Fibroblast of upper back skin (primary cell): ENCODE data around the gene RTL10.
A peak's percentile ranks its signal among the peaks of the same experiment; 100 is the strongest.

Experiments used
- DNase-seq: peaks from one replicate; pipeline ENCODE4 v3.0.0-alpha.2; 2013

The RTL10 gene

DNA sequence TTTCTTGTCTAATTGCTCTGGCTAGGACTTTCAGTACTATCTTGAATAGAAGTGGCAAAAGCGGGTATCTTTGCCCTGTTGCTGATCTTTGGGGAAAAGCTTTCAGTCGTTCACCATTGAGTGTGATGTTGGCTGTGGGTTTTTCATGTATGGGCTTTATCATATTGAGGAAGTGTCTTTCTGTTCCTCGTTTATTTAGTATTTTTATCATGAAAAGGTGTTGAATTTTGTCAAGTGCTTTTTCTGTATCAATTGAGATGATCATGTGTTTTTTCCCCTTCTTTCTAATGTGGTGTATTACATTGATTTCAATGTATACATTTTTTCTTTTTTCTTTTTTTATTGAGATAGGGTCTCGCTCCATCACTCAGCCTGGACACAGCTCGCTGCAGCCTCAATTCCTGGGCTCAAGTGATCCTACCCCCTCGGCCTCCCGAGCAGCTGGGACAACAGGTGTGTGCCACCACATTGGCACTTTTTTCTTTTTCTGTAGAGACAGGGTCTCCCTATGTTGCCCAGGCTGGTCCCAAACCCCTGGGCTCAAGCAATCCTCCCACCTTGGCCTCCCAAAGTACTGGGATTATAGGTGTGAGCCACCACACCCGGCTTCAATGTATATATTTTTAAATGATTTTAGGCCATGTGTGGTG lies 5.3 kb upstream of the RTL10 start:
- no peak for DNase-seq

DNA sequence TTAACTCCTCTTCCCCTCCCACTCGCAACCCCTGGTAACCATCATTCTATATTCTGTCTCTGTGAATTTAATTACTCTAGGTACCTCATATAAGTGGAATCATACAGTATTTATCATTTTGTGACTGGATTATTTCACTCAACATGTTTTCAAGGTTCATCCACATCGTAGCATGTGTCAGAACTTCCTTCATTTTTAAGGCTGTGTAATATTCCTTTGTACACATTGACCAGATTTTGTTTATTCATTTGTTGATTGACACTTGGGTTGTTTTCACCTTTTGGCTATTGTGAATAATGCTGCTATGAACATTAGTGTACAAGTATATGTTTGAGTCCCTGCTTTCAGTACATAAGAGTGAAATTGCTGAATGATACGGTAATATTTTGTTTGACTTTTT lies 2.7 kb upstream of the RTL10 start:
- no peak for DNase-seq

DNA sequence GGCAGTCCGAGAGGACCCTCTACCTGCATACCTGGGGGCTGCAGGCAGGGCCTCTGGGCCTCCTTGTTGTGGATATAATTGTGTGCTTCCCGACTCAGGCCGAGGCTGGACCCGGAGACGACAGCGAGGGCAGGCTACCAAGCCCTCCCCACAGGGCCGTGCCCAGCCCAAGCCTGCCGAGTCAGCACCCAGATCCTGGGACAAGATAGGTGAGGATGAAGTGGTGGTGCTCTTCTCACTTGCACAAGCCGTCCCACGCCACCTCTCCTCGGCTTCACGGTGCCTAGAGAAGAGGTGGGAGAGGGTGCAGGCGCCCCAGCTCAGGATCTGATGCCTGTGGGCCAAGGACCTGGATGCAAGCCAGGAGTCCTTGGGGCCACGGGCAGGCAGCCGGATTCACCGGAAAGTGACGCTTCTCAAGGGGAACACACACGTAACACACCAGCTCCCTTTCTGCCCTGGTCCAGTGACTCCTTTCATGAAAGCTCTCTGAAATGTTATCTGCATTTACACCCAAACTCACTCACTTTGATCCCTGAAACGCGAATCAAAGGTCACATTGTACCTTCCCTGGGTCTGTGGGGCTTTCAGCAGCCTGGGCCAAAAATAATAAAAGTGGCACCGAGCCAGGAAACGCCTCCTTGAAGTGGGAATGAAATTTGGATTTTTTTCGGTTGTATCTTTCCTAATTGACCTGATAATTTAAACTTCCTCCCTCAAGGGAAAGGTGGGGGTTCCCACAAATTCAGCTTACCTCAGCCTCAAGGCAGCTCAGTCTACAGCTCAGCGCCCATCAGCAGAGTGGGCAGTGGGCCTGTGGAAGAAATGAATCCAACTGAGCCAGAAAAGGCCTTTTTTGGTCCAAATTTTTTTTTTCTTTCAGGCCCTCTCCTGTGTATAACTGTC lies 1.1 kb upstream of the RTL10 start:
- DNase-seq = peak; percentile 36

DNA sequence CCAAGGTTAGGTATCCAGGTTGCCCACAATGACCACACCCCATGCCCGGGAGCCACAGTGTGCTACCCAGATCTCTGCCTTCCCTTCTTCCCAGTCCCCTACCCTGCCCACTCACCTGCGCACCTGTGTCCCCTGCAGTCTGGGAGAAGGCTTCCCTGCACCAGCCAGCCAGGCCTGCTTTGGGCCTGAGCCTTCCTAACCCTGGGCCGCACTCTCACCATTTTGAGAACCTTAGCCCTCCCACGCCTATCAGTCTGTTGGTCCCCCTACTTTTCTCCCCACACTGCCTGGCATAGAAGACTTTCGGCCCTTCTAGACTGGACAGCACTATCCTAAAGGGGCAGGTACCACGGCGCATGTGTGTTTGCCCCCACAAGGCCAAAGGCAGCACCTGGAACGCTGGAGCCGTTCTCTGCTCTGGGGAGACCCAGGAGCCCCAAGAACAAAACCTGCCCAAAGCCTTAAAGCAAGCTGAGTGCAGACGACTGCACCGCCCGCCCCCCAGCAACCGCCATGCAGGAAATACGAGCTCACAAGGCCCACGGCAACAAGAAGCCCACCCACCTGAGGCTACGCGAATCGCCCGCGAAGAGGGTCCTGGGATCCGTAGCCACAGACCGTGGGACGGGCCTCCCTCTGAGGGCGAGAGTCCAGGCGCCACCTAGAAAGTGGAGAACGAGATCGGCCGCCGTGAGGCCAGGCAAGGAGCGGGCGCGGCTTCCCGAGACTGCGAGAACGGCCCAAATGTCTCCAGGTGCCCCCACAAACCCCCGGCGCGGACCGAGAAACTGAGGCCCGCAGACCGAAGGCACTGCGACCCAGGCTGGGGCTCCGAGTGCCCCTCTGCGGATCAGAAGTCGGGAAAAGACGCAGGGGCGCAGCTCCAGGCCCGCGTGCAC lies 546 bp downstream of the RTL10 start:
- no peak for DNase-seq

DNA sequence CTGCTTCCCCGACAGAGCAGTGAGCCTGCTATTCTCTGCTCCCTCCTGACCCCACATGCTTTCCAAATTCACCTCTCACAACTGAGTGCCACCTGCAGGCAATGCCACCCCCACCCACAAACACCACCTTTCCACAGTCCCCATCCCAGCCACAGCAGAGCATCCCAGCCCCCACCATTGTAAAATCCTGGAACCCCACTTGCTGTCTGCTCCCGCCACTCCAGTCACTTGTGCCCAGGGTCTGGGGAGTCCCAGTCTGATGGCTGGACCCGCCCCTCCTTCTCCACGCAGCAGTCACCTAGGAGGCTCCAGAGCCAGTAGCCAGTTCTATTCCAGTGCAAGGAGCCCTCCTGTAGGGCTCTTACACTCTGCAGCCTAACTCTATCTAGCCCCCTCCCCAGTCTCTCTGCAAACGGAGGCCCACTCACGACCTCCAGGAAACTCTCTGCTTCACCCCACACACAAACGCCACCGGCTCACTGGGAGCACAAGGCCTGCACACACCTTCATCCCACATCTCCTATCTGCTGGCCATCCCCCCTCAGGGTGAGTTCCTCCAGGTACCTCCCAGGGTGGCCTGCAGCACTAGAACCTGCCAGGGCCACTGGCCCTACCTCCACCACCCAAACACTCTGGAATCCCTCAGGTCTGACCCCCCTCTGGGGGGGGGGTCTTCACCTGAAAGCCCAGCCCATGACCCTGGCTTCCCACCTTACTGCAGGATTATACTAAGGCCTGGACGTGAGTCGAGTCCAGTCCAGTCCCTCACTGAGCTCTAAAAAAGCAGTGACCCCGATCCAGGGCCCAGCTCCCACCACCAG lies 1.4 kb downstream of the RTL10 start:
- DNase-seq = no peak

GRCh38 chr22:19852177-19852781 lies 2.4 kb downstream of the RTL10 start:
- DNase-seq = no peak

DNA sequence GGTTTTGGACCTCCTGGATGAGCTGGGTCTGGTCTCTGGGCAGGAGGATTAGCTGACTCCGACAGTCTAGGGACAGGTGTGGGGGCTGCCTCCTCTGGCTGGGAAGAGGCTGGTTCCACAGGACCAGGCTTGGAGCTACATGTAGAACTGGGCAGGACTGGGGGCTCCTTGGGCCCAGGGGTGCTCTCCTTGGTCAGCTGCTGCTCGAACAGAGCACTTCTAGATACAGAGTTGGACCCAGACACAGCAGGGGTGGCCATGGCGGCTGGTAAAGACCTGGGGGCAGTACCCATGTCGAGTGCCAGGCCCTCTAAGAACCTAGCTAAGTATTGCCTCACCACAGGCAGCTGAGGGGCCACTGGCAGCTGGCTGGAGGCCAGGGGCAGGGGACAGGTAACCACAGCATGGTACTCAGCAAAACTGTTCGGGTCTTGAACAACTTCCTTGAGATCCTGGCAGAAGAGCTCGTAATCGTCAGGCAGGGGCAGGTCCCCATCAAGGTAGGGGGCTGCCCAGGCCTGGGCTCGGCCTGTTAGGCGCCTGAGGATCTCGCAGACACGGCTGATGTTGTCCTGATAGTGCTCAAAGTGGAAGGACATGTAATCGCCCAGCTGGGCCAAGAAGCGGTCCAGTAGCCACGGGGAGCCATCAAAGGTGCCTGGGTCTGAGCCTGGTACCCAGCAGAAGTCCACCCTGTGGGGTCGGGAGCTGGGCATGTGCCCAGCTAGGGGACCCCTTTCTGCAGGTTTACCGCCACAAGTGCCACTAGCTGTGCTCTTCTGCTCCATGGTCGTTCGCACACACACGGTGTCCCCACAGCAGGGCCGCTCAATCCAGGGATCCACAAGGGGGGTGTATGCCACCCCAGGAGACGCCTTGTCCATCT lies 3.1 kb downstream of the RTL10 start:
- DNase-seq = no peak

DNA sequence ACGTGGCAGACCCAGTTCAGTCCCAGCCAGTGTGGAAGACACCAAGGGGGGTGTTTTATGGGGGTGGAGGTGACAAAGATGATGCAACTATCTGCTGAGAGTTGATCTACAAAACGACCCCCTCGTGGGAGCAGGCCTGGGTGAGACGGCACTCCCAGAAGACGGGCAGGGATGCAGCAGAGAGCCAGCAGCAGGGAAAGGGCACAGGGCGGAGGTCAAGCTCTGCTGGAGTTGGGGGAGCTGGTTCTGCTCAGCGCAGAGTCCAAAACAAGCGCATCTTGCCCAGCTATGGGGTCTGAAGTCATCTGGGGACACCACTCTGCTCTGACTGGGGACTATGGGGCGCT lies 3.9 kb downstream of the RTL10 start:
- DNase-seq = no peak

DNA sequence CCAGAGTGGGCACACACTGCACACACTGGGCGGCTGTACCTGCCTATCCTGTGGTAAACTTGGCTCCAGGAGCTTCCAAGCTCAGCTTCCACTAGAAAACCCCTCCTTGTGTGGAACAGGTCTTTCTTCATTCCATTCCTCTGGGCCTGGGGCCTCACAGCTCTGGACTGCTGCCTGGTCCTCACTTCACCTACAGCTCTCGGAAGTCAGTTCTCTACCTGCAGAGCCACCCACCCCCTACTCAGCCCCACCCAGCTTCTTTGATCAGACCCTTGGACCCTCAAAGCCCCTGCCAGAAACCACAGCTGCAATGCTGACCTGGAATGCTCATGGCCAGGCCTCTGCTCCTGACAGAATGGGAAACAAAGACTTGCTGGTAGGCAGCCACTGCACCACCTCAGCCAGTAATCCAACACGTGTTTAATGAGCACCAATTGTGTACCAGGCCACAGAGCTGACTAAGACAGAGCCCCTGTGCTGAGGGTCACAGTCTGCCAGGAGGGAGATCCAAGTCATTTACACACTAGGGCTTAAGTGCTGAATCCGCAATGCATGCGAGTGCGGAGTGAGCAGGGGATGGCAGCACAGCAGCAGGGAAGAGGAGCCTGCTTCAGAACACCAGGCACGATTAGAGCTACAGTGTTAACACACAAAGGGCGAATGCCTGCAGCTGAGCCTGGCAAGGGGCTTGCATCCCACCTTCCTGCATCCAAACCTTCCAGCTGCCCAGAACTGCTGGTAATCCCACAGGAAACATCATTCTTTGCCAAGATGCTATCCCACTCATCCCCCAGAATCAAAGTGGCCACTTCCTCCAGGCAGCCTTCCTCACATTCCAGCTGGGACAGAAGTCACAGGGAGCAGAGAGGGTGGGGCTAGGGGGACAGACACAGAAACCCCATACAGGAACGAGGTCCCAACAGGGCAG lies 4.6 kb downstream of the RTL10 start:
- no peak for DNase-seq

GRCh38 chr22:19848298-19849224 lies 6.1 kb downstream of the RTL10 start:
- DNase-seq = no peak

DNA sequence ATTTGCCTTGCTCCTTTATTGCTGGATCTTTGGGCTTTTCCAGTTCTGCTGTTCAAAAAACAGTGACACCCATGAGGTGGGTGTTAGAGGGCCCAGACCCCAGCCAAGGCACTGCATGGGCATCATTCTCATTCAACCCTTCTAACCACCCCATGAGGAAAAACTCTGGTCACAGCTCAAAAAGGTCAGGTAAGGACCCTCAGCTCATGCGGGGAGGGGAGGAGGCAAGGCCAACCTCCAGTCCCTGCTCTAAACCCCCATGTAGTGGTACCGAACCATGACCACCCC lies 7.4 kb downstream of the RTL10 start:
- DNase-seq = no peak

- no peak for DNase-seq
Measured at GRCh38 chr22:19846620-19847344, 7.9 kb downstream of the RTL10 start.

DNA sequence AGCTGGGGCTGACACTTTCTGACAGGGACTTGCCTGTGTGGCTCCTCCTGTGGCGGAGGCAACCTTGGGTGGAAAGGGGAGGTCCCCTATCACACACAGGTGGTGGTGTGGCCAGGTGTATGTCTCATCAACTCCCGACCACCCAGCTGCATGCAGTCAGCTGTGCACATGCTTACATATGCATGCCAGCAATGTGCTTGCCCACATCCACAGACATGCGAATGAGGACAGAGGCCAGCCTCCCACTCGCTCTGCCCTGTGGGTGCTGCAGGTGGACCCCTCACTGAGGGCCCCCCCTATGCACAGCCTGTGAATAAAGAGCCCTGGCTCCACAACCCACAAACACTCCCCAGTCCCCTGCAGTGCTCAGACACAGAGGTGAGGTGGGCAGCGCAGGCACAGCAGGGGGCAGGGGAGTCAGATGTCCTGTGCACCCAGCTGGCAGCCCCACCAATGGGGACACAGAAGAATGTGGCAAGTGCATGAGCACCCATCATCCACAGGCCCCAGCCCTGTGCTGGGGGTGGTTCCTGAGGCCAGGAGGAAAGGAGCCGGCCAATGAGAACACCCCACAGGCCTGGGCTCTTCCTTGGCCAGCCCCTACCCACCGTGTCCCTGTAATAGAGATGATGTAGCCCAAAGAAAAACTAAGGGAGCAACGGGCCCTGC lies 9.5 kb downstream of the RTL10 start:
- no peak for DNase-seq

DNA sequence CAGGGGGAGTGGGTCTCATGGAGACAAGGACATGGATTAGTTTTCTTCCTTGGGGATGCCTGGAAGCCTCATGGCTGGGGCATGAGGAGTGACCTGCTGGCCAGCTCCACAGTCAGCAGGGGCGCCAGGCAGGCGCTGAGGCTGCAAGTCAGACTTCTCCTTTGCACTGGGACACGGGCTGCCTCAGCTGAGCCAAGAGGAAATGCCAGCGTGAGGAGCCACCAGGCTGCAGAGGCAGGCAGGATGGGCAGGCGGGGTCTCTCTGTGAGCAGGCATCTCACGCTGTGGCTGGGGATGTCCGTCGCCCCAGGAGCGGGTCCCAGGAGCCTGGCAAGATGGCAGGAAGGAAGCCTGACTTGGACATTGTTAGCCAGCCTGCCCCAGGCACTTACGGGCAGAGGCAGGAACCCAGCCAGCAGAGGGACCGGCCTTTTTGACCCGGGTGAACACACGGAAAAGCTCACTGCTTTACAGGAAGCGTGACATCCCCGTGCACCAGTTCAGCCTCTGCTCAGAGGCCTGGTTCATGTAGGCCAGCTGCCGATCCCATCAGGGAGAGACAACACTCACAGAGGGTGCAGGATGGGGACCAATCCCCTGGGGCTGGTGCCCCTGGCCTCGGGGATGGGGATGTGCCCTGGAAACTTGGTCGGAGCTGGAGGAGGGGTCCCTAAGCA lies 10.2 kb downstream of the RTL10 start:
- DNase-seq = no peak

DNA sequence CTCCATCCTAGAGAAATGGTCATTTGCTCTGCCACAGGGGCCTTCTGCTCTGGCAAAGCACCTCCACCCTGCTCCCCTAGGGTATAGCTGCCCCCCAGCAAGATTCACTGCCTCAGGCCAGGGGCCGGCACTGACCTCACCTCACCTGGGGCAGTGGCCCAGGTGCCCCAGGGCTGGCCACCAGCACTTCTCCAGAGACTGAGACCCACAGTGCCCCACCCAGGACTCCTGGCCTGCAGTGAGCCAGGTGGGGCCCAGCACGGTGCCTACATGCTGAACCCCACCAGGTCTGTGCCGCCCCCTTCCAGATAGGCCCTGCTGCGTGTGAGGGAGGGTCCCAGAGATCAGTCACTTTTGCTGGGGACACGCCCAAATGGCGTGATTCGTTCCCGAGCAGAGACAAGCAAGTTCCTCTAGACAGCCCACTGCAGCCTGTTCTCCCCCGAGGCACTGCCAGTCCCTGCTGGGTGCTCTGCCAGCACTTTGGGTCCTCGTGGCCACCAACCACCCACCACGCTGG lies 10.8 kb downstream of the RTL10 start:
- DNase-seq = no peak

DNA sequence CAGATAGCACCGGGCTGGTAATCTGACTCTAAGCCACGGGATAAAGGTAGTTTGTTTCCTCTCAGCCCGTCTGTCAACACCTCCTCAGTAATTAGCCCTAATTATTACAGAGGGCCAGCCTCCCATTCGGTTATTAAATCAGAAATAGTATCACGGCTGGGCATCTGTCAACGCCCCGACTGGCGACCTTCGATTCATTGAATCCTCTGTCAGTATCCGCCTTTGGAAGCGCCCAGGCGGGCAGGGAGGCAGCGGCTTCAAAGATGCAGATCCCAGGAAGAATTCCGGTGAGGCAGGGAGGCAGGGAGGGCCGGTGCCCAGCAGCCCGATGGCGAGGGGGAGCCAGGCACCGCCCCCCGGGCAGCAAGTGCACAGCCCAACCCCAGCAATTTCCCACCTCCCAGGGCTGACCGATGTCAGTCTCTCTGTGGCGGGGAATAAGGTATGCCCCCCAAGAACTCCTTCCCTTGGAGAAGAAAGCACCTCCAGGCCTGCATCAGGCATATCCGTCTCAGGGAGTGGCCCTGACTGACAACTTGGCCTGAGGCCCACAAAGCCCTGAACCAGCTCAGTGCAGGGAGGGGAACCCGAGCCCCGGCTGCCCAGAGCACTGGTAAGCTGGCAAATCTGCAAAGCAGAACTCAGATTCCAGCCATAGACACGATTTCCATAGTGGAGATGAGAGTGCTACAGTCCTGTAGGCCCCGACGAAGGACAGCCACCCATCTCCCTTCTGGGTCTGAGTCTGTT lies 11.4 kb downstream of the RTL10 start:
- DNase-seq = no peak
